GM23338 (cell line): ENCODE results near the gene DCTN5.

Experiments used
- CREB1 ChIP-seq: fragments of 250-450 bp; sonication (Bioruptor Pico); IDR thresholded peaks from 2 replicates; pipeline ENCODE4 v1.5.0; 2020; ENCODE audit warnings: low read depth, mild to moderate bottlenecking, moderate library complexity
- CTCF ChIP-seq, 2 experiments: fragments of 200-600 bp in 1 of 2; sonication (generic) in 1 of 2; conservative IDR thresholded peaks; 2 replicates each; pipeline versions ENCODE4 v1.5.1 to v1.6.1; 2016 to 2017; ENCODE audit warnings: antibody characterized with exemption in 2 of 2, low read depth in 2 of 2, mild to moderate bottlenecking in 2 of 2, moderate library complexity in 1 of 2
- ETS1 ChIP-seq: IDR thresholded peaks from 2 replicates; pipeline ENCODE4 v1.6.1; 2016; ENCODE audit warnings: antibody characterized with exemption
- EZH2 ChIP-seq: fragments of 200-600 bp; sonication (generic); IDR thresholded peaks from one replicate; pipeline ENCODE4 v1.8.0; 2017; ENCODE audit warnings: antibody characterized with exemption, mild to moderate bottlenecking, low read depth; ENCODE audit not compliant: unreplicated experiment
- EZH2phosphoT487 ChIP-seq: fragments of 200-600 bp; sonication (generic); IDR thresholded peaks from one replicate; pipeline ENCODE4 v1.8.1; 2018; ENCODE audit warnings: antibody characterized with exemption; ENCODE audit not compliant: unreplicated experiment
- JUNB ChIP-seq: IDR thresholded peaks from one replicate; pipeline ENCODE4 v1.6.1; 2016; ENCODE audit warnings: antibody characterized with exemption; ENCODE audit not compliant: unreplicated experiment
- POLR2AphosphoS5 ChIP-seq: IDR thresholded peaks from 2 replicates; pipeline ENCODE4 v1.6.1; 2016; ENCODE audit warnings: antibody characterized with exemption, low read depth
- REST ChIP-seq: IDR thresholded peaks from one replicate; pipeline ENCODE4 v1.6.1; 2018; ENCODE audit warnings: antibody characterized with exemption; ENCODE audit not compliant: unreplicated experiment
- STAT1 ChIP-seq: IDR thresholded peaks from one replicate; pipeline ENCODE4 v1.6.1; 2016; ENCODE audit warnings: antibody characterized with exemption; ENCODE audit not compliant: unreplicated experiment
- ZNF114 ChIP-seq: fragments of 250-450 bp; sonication (Bioruptor Pico); IDR thresholded peaks from 2 replicates; pipeline ENCODE4 v1.5.0; 2020; ENCODE audit warnings: mild to moderate bottlenecking, moderate library complexity
- ZNF331 ChIP-seq: fragments of 250-450 bp; sonication (Bioruptor Pico); IDR thresholded peaks from 2 replicates; pipeline ENCODE4 v1.5.0; 2020; ENCODE audit warnings: low read depth, mild to moderate bottlenecking, moderate library complexity
- ZNF462 ChIP-seq: fragments of 250-450 bp; sonication (Bioruptor Pico); IDR thresholded peaks from 2 replicates; pipeline ENCODE4 v1.5.0; 2020; ENCODE audit warnings: mild to moderate bottlenecking, moderate library complexity

GRCh38 chr16:23676924-23677480, 35.7 kb downstream of the DCTN5 start:
- TF ChIP-seq EZH2 (no peak), CTCF (conservative IDR thresholded peaks at IDR 0.05; ENCODE audit: low read depth in 2 of 2) (no peak), CREB1 (CRISPR knock-in tag) (no peak), JUNB (no peak), REST (no peak), EZH2phosphoT487 (no peak), ZNF114 (no peak), POLR2AphosphoS5 (no peak), ZNF462 (no peak), ETS1 (no peak), ZNF331 (CRISPR knock-in tag) (no peak), STAT1 (no peak)
